Liver (tissue), 3 donors: Measurements from ENCODE around the gene CEP89.

Experiments
- EGR1 ChIP-seq, 2 donors: IDR thresholded peaks; 2 replicates each; pipeline ENCODE4 v1.6.1; 2016 to 2018; ENCODE audit warnings: antibody characterized with exemption in 2 of 2, low read depth in 2 of 2
- HNF4A ChIP-seq, 2 donors: conservative IDR thresholded peaks; 2 replicates each; pipeline ENCODE4 v1.6.1; 2016; ENCODE audit warnings: antibody characterized with exemption in 2 of 2, mild to moderate bottlenecking in 2 of 2
- HNF4G ChIP-seq: IDR thresholded peaks from 2 replicates; pipeline ENCODE4 v1.6.1; 2016; ENCODE audit warnings: antibody characterized with exemption
- RAD21 ChIP-seq, 2 donors: IDR thresholded peaks; 2 replicates each; pipeline ENCODE4 v1.6.1; 2016; ENCODE audit warnings: antibody characterized with exemption in 2 of 2, mild to moderate bottlenecking in 2 of 2
- SP1 ChIP-seq: IDR thresholded peaks from 2 replicates; pipeline ENCODE4 v1.6.1; 2018; ENCODE audit warnings: antibody characterized with exemption, mild to moderate bottlenecking
- TAF1 ChIP-seq: conservative IDR thresholded peaks from 2 replicates; pipeline ENCODE4 v1.6.1; 2016; ENCODE audit warnings: antibody characterized with exemption, mild to moderate bottlenecking
- YY1 ChIP-seq: IDR thresholded peaks from 2 replicates; pipeline ENCODE4 v1.6.1; 2016; ENCODE audit warnings: antibody characterized with exemption, mild to moderate bottlenecking
- TF ChIP-seq, protein P1 (sequence below): fragments of 150-350 bp; IDR thresholded peaks from 2 replicates; pipeline ENCODE4 v1.5.1; 2017; ENCODE audit warnings: improper control_type of control experiment, low read depth, low read length; ENCODE audit not compliant: missing input control
- TF ChIP-seq, protein P2 (sequence below): IDR thresholded peaks from 2 replicates; pipeline ENCODE4 v1.6.1; 2016; ENCODE audit warnings: antibody characterized with exemption
- TF ChIP-seq, protein P3 (sequence below): IDR thresholded peaks from 2 replicates; pipeline ENCODE4 v1.6.1; 2016; ENCODE audit warnings: antibody characterized with exemption
- TF ChIP-seq, protein P4 (sequence below): IDR thresholded peaks from 2 replicates; pipeline ENCODE4 v1.6.1; 2016; ENCODE audit warnings: antibody characterized with exemption
- TF ChIP-seq, protein P5 (sequence below): IDR thresholded peaks from 2 replicates; pipeline ENCODE4 v1.6.1; 2016; ENCODE audit warnings: antibody characterized with exemption, mild to moderate bottlenecking
- donor health status: healthy.
- donor health status: healthy.

DNA sequence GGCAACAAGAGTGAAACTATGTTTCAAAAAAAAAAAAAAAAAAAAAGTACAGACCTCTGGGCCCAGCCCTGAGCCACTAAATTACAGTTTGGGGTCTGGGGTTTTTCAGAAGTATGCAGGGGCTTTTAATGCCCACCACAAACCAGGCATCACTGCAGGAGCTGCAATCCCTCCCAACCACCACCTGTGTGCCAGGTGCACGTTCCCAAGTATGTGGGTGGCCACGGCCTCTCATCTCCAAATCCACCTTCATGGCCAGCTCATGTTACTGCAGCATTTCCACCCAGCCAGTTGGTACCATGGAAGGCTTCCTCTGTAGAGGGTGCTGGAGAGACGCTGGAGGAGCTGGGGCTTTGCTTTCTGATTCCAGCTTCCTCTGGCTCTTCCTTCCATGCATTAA is 26.5 kb downstream of the CEP89 start:
- TF ChIP-seq, protein P1, sequence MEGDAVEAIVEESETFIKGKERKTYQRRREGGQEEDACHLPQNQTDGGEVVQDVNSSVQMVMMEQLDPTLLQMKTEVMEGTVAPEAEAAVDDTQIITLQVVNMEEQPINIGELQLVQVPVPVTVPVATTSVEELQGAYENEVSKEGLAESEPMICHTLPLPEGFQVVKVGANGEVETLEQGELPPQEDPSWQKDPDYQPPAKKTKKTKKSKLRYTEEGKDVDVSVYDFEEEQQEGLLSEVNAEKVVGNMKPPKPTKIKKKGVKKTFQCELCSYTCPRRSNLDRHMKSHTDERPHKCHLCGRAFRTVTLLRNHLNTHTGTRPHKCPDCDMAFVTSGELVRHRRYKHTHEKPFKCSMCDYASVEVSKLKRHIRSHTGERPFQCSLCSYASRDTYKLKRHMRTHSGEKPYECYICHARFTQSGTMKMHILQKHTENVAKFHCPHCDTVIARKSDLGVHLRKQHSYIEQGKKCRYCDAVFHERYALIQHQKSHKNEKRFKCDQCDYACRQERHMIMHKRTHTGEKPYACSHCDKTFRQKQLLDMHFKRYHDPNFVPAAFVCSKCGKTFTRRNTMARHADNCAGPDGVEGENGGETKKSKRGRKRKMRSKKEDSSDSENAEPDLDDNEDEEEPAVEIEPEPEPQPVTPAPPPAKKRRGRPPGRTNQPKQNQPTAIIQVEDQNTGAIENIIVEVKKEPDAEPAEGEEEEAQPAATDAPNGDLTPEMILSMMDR, result no peak
- TF ChIP-seq RAD21 (IDR thresholded peaks at IDR 0.05), result no peak
- no peak for TF ChIP-seq SP1
- no peak for TF ChIP-seq TAF1
- TF ChIP-seq, protein P2, sequence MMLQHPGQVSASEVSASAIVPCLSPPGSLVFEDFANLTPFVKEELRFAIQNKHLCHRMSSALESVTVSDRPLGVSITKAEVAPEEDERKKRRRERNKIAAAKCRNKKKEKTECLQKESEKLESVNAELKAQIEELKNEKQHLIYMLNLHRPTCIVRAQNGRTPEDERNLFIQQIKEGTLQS, result no peak
- TF ChIP-seq EGR1 (IDR thresholded peaks at IDR 0.05; ENCODE audit: low read depth in 2 of 2), result no peak
- TF ChIP-seq YY1, result no peak
- TF ChIP-seq, protein P3, sequence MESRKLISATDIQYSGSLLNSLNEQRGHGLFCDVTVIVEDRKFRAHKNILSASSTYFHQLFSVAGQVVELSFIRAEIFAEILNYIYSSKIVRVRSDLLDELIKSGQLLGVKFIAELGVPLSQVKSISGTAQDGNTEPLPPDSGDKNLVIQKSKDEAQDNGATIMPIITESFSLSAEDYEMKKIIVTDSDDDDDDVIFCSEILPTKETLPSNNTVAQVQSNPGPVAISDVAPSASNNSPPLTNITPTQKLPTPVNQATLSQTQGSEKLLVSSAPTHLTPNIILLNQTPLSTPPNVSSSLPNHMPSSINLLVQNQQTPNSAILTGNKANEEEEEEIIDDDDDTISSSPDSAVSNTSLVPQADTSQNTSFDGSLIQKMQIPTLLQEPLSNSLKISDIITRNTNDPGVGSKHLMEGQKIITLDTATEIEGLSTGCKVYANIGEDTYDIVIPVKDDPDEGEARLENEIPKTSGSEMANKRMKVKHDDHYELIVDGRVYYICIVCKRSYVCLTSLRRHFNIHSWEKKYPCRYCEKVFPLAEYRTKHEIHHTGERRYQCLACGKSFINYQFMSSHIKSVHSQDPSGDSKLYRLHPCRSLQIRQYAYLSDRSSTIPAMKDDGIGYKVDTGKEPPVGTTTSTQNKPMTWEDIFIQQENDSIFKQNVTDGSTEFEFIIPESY, result no peak
- TF ChIP-seq, protein P4, sequence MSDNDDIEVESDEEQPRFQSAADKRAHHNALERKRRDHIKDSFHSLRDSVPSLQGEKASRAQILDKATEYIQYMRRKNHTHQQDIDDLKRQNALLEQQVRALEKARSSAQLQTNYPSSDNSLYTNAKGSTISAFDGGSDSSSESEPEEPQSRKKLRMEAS, result no peak
- no peak for TF ChIP-seq HNF4A (conservative IDR thresholded peaks at IDR 0.05)
- TF ChIP-seq, protein P5, sequence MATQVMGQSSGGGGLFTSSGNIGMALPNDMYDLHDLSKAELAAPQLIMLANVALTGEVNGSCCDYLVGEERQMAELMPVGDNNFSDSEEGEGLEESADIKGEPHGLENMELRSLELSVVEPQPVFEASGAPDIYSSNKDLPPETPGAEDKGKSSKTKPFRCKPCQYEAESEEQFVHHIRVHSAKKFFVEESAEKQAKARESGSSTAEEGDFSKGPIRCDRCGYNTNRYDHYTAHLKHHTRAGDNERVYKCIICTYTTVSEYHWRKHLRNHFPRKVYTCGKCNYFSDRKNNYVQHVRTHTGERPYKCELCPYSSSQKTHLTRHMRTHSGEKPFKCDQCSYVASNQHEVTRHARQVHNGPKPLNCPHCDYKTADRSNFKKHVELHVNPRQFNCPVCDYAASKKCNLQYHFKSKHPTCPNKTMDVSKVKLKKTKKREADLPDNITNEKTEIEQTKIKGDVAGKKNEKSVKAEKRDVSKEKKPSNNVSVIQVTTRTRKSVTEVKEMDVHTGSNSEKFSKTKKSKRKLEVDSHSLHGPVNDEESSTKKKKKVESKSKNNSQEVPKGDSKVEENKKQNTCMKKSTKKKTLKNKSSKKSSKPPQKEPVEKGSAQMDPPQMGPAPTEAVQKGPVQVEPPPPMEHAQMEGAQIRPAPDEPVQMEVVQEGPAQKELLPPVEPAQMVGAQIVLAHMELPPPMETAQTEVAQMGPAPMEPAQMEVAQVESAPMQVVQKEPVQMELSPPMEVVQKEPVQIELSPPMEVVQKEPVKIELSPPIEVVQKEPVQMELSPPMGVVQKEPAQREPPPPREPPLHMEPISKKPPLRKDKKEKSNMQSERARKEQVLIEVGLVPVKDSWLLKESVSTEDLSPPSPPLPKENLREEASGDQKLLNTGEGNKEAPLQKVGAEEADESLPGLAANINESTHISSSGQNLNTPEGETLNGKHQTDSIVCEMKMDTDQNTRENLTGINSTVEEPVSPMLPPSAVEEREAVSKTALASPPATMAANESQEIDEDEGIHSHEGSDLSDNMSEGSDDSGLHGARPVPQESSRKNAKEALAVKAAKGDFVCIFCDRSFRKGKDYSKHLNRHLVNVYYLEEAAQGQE, result no peak
- no peak for TF ChIP-seq HNF4G
